Activated CD8-positive, alpha-beta memory T cell treated with anti-CD3 and anti-CD28 coated beads for 48 hours (primary cell): ENCODE data around the gene APPBP2.

Source experiments
- DNase-seq, 3 experiments: peaks; one replicate each; pipeline ENCODE4 v3.0.0-alpha.2; 2020; ENCODE audit warnings: low read depth in 2 of 3, low spot score in 2 of 3

The APPBP2 gene

GRCh38 chr17:60396412-60396811 is 129.6 kb downstream of the APPBP2 start:
- no peak for DNase-seq

DNA sequence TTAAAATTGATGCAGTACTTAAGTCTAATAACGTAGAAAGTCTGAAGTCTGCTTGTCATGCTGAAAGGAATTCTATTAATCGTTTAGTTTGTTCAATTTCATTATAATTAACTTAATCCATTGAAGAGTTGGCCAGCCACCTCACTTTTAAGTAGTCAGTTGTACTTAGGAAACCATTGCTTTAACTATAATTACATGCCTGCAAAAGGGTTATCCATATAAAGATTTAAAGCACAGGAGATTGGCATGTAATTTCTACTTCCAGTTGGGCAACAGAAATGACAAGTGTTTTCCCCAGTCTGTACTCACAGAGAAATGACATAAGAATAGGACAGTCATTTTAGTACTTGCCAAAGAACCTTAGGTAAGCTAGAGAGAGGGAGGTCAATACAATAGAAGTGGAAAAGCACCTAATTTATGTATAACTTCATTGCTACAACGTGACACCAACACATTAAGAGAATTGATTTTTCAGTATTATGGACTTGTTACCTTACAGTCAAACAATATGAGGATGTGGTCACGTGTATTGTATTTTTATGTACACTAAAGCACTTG is 130.5 kb downstream of the APPBP2 start:
- no peak for DNase-seq

- no peak for DNase-seq
Measured at GRCh38 chr17:60393840-60394723, 132.0 kb downstream of the APPBP2 start.
